Choroid plexus epithelial cell (primary cell): ENCODE data around the gene DDX54.

Source experiments
- DNase-seq: peaks from one replicate; pipeline ENCODE4 v3.0.0-alpha.2; 2010; ENCODE audit warnings: low read depth
- H3K4me3 ChIP-seq: 2 replicates; pipeline ENCODE4 v1.5.1; 2011; ENCODE audit warnings: low read depth, mild to moderate bottlenecking, control low read depth, low read length, moderate library complexity
- CTCF ChIP-seq: conservative IDR thresholded peaks from 2 replicates; pipeline ENCODE4 v1.5.1; 2011; ENCODE audit warnings: low read depth, mild to moderate bottlenecking, control low read depth, inconsistent platforms, low read length, moderate library complexity

Gene DDX54

GRCh38 chr12:113140706-113141105, 44.6 kb downstream of the DDX54 start:
- no peak for DNase-seq
- no peak for TF ChIP-seq CTCF
- no peak overlapping the region for H3K4me3 ChIP-seq

DNA sequence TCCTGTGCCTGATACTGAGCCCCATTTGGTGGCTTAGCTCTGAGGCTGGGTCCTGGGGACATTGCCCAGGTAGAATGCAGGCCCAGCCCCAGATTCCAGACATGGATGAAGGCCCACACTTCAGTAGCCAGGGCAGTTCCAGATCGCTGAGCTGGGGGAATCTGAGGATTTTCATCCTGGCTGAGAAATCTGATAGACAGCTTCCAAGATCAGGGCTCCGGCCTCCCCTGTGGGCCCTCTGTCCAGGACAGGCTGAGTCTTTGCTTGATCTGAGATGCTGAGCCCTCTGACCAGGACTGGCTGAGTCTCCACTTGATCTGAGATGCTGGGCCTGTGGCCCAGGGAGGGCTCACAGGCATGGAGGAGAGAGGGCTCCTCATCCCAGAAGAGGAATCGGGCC, 46.5 kb downstream of the DDX54 start:
- no peak for DNase-seq

GRCh38 chr12:113137861-113138783, 47.2 kb downstream of the DDX54 start:
- no peak for DNase-seq
- no peak overlapping the region for H3K4me3 ChIP-seq
- TF ChIP-seq CTCF = no peak

More for the DNA sequence above, 46.5 kb downstream of the DDX54 start:
- no peak overlapping the region for H3K4me3 ChIP-seq
- TF ChIP-seq CTCF = no peak

DNA sequence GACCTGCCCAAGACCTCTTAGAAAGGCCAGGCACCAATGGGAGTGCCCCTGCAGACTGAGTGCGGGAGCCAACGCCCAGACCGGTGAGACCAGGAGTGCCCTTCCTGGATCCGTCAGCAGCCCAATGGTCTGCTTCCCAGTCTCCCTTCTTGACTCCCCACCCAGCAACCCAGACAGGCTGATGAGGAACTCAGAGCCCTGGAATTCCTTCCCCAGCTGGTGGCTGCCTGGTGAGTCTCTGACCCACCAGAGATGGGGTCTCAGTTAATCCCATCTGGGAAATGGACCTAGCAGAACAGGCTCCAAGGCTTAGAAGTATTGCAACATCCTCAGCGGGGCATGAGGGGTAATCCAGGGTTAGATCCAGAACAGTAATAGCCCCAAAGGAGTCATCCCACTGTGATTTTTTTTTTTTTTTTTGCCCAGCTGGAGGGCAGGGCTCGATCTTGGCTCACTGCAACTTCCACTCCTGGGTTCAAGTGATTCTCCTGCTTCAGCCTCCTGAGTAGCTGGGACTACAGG, 48.2 kb downstream of the DDX54 start:
- no peak for TF ChIP-seq CTCF
- no peak overlapping the region for H3K4me3 ChIP-seq
- DNase-seq = no peak

DNA sequence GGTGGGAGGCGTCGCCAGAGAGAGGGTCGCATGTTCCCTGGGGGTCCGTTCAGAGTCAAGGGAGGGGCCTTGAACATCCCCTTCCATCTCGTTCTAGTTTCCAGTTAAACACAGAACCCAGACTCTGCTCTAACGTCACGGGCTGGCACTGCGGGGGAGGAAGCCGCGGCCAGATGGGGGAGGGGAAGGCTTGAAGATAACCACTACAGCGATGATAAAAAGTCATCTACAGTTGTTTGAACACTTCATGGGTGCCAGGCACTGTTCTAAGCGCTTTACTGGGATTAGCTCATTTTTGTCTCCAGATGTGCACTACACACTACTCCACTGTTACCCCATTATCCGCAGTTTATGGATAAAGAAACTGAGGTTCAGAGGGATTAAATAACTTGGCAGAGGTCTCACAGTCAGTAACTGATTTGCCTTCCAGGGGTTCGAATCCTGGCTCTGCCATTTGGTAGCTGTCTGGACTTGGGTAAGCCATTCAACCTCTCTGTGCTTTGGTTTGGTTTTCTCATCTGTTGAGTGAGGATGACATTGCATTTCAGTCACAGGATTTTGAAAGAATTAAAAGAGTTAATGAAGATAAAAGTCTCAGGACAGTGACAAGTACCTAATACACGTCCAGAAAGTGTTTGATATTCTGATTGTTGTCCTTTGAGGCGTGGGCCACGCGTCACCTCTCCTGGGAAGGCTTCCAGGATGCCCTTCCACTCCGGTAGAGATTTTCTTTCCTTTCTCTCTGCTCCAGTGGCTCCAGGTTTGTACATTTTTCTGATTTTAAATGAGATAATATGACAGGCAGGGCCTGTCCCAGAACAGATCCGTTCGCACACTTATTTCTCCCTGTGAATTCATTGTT, 48.9 kb downstream of the DDX54 start:
- TF ChIP-seq CTCF = no peak
- no peak for DNase-seq
- H3K4me3 ChIP-seq = no peak overlapping the region

GRCh38 chr12:113135178-113136127, 49.8 kb downstream of the DDX54 start, which contains the start of gene RASAL1:
TSS of gene RASAL1 (minus strand) at chr12:113135761. CDS start at chr12:113135462, 299 bp downstream.
- no peak within 1 kb of the TSS for H3K4me3 ChIP-seq
- DNase-seq = no peak
- TF ChIP-seq CTCF = no peak
